ENCODE results near the gene COX8A. TPM values are rescaled to one million over a fixed set of nuclear protein-coding genes. Genes with fewer than 3 reads are reported as not detected.

Gene COX8A
- total and polyA plus RNA-seq, 5 donors from 2014 or later = 124 to 582 (median 517) TPM

DNA sequence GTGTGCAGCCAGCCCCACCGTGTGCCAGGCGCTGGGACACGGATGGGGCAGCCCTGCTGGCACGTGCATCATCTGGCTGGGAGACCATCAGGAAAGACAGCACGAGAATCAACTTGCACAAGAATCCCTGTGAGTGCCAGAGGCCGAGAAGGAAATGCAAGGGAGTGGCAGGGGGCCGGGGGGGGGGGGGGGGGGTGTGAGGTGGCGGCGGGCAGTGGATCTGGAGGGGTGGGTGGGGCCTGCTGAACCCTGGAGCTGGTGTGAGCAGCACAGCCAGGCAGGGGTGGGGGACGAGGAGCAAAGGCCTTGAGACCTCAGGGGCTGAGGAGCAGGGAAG is 47.3 kb downstream of the COX8A start:
- no peaks in the 10 kb centered on the region for H3K4me1 ChIP-seq (ENCODE audit: control insufficient read depth, insufficient read depth, low read length, poor library complexity, severe bottlenecking)
- no peaks in the 10 kb centered on the region for H3K36me3 Mint-ChIP-seq
- H3K27me3 Mint-ChIP-seq = peaks cover 3% of the 10 kb centered on the region
- H3K4me1 Mint-ChIP-seq = no peaks in the 10 kb centered on the region
- H3K27ac Mint-ChIP-seq = no peak overlapping the region
- H3K9me3 ChIP-seq (ENCODE audit: control insufficient read depth in 2 of 2, low read length in 2 of 2) = no peaks in the 10 kb centered on the region
- DNase-seq (no peak), ATAC-seq (ENCODE audit: low read depth in 2 of 2) (no peak)
- H3K9me3 Mint-ChIP-seq = no peaks in the 10 kb centered on the region
- no peak overlapping the region for H3K4me3 ChIP-seq (ENCODE audit: low read depth, low read length)
- H3K27me3 ChIP-seq (ENCODE audit: control insufficient read depth, insufficient read depth, low read length) = no peaks in the 10 kb centered on the region
- no peak overlapping the region for H3K27ac ChIP-seq (ENCODE audit: insufficient read depth, low read length, poor library complexity, severe bottlenecking)
- no peak overlapping the region for H3K4me3 Mint-ChIP-seq
- H3K36me3 ChIP-seq (ENCODE audit: control insufficient read depth, insufficient read depth, low read length) = no peaks in the 10 kb centered on the region

DNA sequence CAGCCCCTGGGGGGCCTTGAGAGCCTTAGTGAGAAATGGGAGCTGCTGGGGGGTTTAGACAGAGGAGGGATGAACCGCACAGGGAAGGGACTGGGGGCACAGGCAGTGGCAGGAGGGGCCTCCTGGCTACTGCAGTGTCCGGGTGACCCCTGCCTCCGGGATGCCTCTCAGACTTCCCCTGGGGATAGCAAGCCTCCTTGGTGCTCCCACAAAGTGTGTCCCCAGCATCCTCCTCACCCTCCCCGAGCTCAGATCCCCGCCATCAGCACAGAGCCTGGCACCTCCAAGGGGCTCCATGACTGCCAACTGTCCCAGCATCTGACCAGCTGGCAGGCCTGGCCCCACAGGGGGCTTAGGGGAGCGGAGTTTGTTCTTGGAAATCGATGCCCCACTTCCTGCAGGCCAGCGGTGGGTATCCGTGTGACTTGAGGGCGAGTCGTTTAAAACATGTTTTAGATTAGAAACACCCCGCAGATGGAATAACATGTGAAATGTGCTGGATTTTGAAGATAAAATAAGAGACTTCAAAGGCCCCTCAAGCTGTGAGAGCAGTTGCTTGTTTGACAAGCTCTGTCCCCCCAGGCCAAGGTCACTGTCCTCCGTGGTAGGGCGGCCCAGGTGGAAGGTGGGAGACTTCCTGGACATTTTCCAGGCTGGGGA is 47.8 kb downstream of the COX8A start:
- no peak for DNase-seq
- Mint-ChIP-seq H3K4me3 (no peak overlapping the region), H3K27ac (no peak overlapping the region), H3K4me1 (peaks cover 0 to 3% (median 0%) of the 10 kb centered on the region in 4 donors), H3K36me3 (no peaks in the 10 kb centered on the region), H3K27me3 (peaks cover 8% of the 10 kb centered on the region), H3K9me3 (no peaks in the 10 kb centered on the region)
- no peak overlapping the region for H3K4me3 ChIP-seq (ENCODE audit: low read depth, low read length)
- no peak for ATAC-seq (ENCODE audit: low read depth in 2 of 2)
- no peaks in the 10 kb centered on the region for H3K4me1 ChIP-seq (ENCODE audit: control insufficient read depth, insufficient read depth, low read length, poor library complexity, severe bottlenecking)
- H3K9me3 ChIP-seq (ENCODE audit: control insufficient read depth in 2 of 2, low read length in 2 of 2) = no peaks in the 10 kb centered on the region
- no peaks in the 10 kb centered on the region for H3K36me3 ChIP-seq (ENCODE audit: control insufficient read depth, insufficient read depth, low read length)
- no peak overlapping the region for H3K27ac ChIP-seq (ENCODE audit: insufficient read depth, low read length, poor library complexity, severe bottlenecking)
- H3K27me3 ChIP-seq (ENCODE audit: control insufficient read depth, insufficient read depth, low read length) = no peaks in the 10 kb centered on the region

GRCh38 chr11:64023712-64024710 is 49.6 kb downstream of the COX8A start:
- Histone ChIP-seq H3K36me3 (ENCODE audit: control insufficient read depth, insufficient read depth, low read length) (no peaks in the 10 kb centered on the region), H3K27me3 (ENCODE audit: control insufficient read depth, insufficient read depth, low read length) (no peaks in the 10 kb centered on the region), H3K4me1 (ENCODE audit: control insufficient read depth, insufficient read depth, low read length, poor library complexity, severe bottlenecking) (peaks cover 7% of the 10 kb centered on the region), H3K4me3 (ENCODE audit: low read depth, low read length) (no peak overlapping the region), H3K9me3 (ENCODE audit: control insufficient read depth in 2 of 2, low read length in 2 of 2) (no peaks in the 10 kb centered on the region), H3K27ac (ENCODE audit: insufficient read depth, low read length, poor library complexity, severe bottlenecking) (no peak overlapping the region)
- DNase-seq = no peak
- ATAC-seq (ENCODE audit: low read depth in 2 of 2) = no peak
- Mint-ChIP-seq H3K4me1 (peaks cover 0 to 6% (median 0%) of the 10 kb centered on the region in 4 donors), H3K27me3 (peaks cover 15% of the 10 kb centered on the region), H3K9me3 (no peaks in the 10 kb centered on the region), H3K27ac (peak overlapping the region in 1 of 3 donors; percentile 7), H3K4me3 (no peak overlapping the region), H3K36me3 (no peaks in the 10 kb centered on the region)

GRCh38 chr11:64025205-64025604 is 50.8 kb downstream of the COX8A start:
- Mint-ChIP-seq H3K4me3 (no peak overlapping the region), H3K36me3 (no peaks in the 10 kb centered on the region), H3K27me3 (peaks cover 17% of the 10 kb centered on the region), H3K4me1 (peaks cover 0 to 6% (median 0%) of the 10 kb centered on the region in 4 donors), H3K9me3 (no peaks in the 10 kb centered on the region), H3K27ac (no peak overlapping the region)
- no peak for DNase-seq
- Histone ChIP-seq H3K36me3 (ENCODE audit: control insufficient read depth, insufficient read depth, low read length) (no peaks in the 10 kb centered on the region), H3K27ac (ENCODE audit: insufficient read depth, low read length, poor library complexity, severe bottlenecking) (no peak overlapping the region), H3K4me1 (ENCODE audit: control insufficient read depth, insufficient read depth, low read length, poor library complexity, severe bottlenecking) (peaks cover 7% of the 10 kb centered on the region), H3K4me3 (ENCODE audit: low read depth, low read length) (no peak overlapping the region), H3K9me3 (ENCODE audit: control insufficient read depth in 2 of 2, low read length in 2 of 2) (no peaks in the 10 kb centered on the region), H3K27me3 (ENCODE audit: control insufficient read depth, insufficient read depth, low read length) (no peaks in the 10 kb centered on the region)
- no peak for ATAC-seq (ENCODE audit: low read depth in 2 of 2)

Other genes starting within 250 kb of the COX8A start
- 2.2 TPM for gene ZFTA, start 205.8 kb upstream of the COX8A start, total RNA-seq
- gene ZFTA, start 205.8 kb upstream of the COX8A start, polyA plus RNA-seq = under 1 TPM in 3 of 4 donors, not detected in 1; 0.07 to 0.13 (median 0.08) TPM
- 11.1 TPM for gene SPINDOC, start 161.2 kb upstream of the COX8A start, total RNA-seq
- gene SPINDOC, start 161.2 kb upstream of the COX8A start, polyA plus RNA-seq = under 1 TPM; 0.41 to 1.00 (median 0.58) TPM
- 66.6 TPM for gene MARK2, start 135.5 kb upstream of the COX8A start, total RNA-seq
- 10 to 100 TPM; 29.3 to 39.9 (median 36.4) TPM for gene MARK2, start 135.5 kb upstream of the COX8A start, polyA plus RNA-seq
- not detected for gene RCOR2, start 57.5 kb upstream of the COX8A start, total RNA-seq
- not detected for gene RCOR2, start 57.5 kb upstream of the COX8A start, polyA plus RNA-seq
- gene NAA40, start 35.6 kb upstream of the COX8A start, total RNA-seq = 18.7 TPM
- 1 to 10 TPM; 7.4 to 7.6 (median 7.5) TPM for gene NAA40, start 35.6 kb upstream of the COX8A start, polyA plus RNA-seq
- 78.6 TPM for gene OTUB1, start 11.8 kb downstream of the COX8A start, total RNA-seq
- gene OTUB1, start 11.8 kb downstream of the COX8A start, polyA plus RNA-seq = 100 to 1,000 TPM; 156 to 216 (median 166) TPM
- not detected for gene FLRT1, start 61.3 kb downstream of the COX8A start, total RNA-seq
- gene FLRT1, start 61.3 kb downstream of the COX8A start, polyA plus RNA-seq = under 1 TPM in 1 of 4 donors, not detected in 3; 0.21 TPM
- gene MACROD1, start 191.5 kb downstream of the COX8A start, total RNA-seq = 5.6 TPM
- gene MACROD1, start 191.5 kb downstream of the COX8A start, polyA plus RNA-seq = 10 to 100 TPM in 1 of 4 donors, 1 to 10 TPM in 3; 5.3 to 12.7 (median 7.0) TPM
- gene STIP1, start 211.6 kb downstream of the COX8A start, total RNA-seq = 57.8 TPM
- 10 to 100 TPM; 62.8 to 72.3 (median 64.8) TPM for gene STIP1, start 211.6 kb downstream of the COX8A start, polyA plus RNA-seq
- 156 TPM for gene FERMT3, start 232.1 kb downstream of the COX8A start, total RNA-seq
- gene FERMT3, start 232.1 kb downstream of the COX8A start, polyA plus RNA-seq = 100 to 1,000 TPM; 151 to 183 (median 175) TPM

Measured in CD4-positive, CD25-positive, alpha-beta regulatory T cell (primary cell).